GM12865 (cell line): ENCODE data around the gene MMP28.

Source experiments
- DNase-seq: peaks from one replicate; pipeline ENCODE4 v3.0.0; 2010; ENCODE audit warnings: low read depth
- H3K4me3 ChIP-seq: 2 replicates; pipeline ENCODE4 v1.5.1; 2011; ENCODE audit warnings: mild to moderate bottlenecking, low read depth, low read length, control low read depth
- TF ChIP-seq, protein P1 (sequence below): IDR thresholded peaks from 2 replicates; pipeline ENCODE4 v1.5.1; 2011; ENCODE audit warnings: low read length, control low read depth, low read depth, inconsistent platforms; ENCODE audit not compliant: insufficient read depth; ENCODE audit errors: missing control alignments

Gene MMP28

GRCh38 chr17:35740997-35741931 lies 54.2 kb downstream of the MMP28 start:
- H3K4me3 ChIP-seq, result no peak overlapping the region
- no peak for DNase-seq
- TF ChIP-seq, protein P1, sequence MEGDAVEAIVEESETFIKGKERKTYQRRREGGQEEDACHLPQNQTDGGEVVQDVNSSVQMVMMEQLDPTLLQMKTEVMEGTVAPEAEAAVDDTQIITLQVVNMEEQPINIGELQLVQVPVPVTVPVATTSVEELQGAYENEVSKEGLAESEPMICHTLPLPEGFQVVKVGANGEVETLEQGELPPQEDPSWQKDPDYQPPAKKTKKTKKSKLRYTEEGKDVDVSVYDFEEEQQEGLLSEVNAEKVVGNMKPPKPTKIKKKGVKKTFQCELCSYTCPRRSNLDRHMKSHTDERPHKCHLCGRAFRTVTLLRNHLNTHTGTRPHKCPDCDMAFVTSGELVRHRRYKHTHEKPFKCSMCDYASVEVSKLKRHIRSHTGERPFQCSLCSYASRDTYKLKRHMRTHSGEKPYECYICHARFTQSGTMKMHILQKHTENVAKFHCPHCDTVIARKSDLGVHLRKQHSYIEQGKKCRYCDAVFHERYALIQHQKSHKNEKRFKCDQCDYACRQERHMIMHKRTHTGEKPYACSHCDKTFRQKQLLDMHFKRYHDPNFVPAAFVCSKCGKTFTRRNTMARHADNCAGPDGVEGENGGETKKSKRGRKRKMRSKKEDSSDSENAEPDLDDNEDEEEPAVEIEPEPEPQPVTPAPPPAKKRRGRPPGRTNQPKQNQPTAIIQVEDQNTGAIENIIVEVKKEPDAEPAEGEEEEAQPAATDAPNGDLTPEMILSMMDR, result no peak

DNA sequence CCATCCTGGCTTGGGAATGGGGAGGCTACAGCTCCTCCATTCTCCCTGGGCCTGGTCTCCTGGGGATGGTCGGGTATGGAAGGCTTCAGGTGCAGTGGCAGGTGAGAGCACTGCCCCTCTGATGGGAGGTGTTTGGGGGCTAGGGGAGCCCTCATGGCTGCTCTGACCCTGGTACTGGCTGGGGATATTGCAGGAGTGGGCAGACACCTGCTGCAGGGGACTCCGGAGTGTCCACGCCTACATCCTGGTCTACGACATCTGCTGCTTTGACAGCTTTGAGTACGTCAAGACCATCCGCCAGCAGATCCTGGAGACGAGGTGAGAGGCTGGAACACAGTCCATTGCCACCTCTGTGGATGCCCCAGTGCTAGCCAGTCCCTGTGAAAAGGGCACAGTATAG lies 55.2 kb downstream of the MMP28 start:
- TF ChIP-seq, protein P1, result no peak
- DNase-seq, result no peak
- no peak overlapping the region for H3K4me3 ChIP-seq

GRCh38 chr17:35738519-35739133 lies 56.8 kb downstream of the MMP28 start:
- DNase-seq, result no peak
- H3K4me3 ChIP-seq, result no peak overlapping the region
- TF ChIP-seq, protein P1, result no peak

- TF ChIP-seq, protein P1, result no peak
Measured at GRCh38 chr17:35736236-35736635, 59.2 kb downstream of the MMP28 start.

GRCh38 chr17:35735036-35735805 lies 60.2 kb downstream of the MMP28 start:
- no peak overlapping the region for H3K4me3 ChIP-seq
- TF ChIP-seq, protein P1, result no peak
- DNase-seq, result no peak

More at GRCh38 chr17:35736236-35736635, 59.2 kb downstream of the MMP28 start:
- DNase-seq, result no peak
- no peak overlapping the region for H3K4me3 ChIP-seq

GRCh38 chr17:35734396-35734795 lies 61.0 kb downstream of the MMP28 start:
- no peak for DNase-seq
- no peak overlapping the region for H3K4me3 ChIP-seq
- TF ChIP-seq, protein P1, result no peak
